ENCODE measurements around the gene FCMR.

Gene FCMR

GRCh38 chr1:206923009-206923960 lies 1.5 kb upstream of the FCMR start:
- DNase-seq (ENCODE audit: low read depth in 2 of 2) = peak; percentile 53 to 62

DNA sequence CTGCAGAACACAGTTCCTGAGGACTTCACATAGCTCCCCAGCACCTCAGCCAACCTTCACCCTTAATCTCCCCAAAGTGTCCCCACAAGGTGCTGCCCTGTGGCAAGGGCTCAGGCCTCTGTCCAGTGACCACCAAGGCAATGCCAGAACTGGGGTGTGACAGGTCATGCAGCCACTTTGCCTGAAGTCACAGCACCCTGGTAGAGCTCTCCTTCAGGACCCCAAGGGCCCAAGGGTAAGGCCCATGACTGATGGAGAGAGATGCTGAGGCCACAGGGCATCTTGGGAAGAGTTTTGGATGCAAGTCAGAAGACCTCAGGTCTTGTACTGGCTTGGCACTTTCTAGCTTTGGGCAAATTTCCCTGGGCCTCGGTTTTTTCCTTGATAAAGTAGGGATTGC lies 783 bp upstream of the FCMR start:
- no peak for DNase-seq (ENCODE audit: low read depth in 2 of 2)

DNA sequence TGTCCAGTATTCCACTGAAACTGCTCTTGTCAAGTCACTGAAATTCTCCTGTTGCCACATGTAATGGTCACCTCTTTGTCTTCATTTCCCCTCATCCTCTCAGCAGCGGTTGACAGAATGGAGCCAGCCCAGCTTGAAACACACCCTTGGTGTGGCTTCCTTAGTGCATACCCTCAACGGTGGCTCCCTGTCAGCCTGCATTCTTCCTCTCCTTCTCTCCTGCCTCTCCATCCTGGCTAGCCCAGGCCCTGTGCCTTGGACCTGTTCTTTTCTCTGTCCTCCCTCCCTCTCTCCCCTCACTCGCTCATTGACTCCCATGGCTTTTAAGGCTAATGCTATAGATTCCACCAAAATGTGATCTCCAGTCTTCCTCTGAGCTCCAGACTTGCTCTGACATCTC lies 3.7 kb downstream of the FCMR start:
- DNase-seq (ENCODE audit: low read depth in 2 of 2) = no peak

- no peak for DNase-seq (ENCODE audit: low read depth in 2 of 2)
Measured at GRCh38 chr1:206916000-206916709, 5.6 kb downstream of the FCMR start.

DNA sequence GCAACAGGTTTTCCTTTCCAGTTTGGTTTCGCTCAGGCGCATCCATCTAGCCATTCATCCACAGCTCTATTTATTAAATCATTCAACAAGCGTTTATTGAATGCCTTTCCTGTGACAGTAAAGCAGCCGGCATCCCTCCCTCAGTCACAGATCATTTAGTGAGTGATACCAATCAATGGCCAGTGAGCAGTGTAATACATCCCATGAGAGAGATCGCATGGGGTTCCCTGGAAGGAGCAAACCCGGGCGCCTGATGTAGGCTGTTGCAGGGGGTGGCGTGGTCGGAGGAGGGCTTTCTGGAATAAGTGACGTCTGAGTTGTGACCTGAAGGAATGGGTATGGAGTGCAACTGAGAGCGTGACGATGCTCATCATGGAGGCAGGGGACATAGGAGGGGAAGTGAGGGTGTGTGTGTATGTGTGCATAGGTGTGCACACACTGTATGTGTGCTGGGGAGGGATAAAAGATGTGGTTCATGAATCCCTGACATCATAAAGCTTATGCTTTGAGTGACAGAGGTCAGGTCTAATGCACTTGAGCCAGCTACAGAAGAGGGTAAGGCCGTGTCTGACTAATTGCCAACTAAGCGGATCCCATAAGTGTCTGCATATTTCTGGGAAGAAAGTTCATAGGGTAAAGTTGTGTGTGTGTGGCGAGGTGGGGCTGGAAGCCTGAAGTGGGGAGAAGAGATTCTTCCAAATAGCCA lies 6.6 kb downstream of the FCMR start:
- DNase-seq (ENCODE audit: low read depth in 2 of 2) = no peak

DNA sequence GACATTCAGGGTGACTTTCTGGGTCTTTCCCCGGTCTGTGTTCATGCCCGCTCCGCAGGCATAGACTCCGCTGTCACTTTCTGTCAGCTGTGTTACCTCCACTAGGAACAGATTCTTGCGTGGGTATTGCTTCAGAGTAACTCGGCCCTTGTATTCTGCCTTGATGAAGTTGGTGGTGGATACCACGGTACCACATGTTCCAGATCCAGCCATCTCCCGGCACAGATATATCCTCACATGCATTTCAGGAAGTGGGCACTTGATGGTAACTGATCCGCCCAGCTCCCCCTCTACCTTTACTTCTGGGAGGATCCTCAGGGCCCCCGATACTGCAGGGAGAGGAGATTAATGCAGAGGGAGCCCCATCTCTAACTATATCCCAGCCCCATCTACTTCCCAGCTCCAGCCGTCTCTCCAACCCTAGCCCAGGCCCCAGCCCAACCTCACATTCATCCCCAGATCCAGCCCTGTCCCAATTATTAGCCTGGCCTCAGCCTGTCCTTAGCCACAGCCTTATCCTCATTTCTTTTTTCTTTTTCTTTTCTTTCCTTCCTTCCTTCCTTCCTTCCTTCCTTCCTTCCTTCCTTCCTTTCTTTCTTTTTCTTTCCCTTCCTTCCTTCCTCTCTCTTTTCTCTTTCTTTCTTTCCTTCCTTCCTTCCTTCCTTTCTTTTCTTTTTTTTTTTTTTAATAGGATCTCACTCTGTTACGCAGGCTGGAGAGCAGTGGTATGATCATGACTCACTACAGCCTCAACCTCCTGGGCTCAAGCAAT lies 7.8 kb downstream of the FCMR start:
- DNase-seq (ENCODE audit: low read depth in 2 of 2) = no peak

GRCh38 chr1:206912445-206913095 lies 9.2 kb downstream of the FCMR start:
- DNase-seq (ENCODE audit: low read depth in 2 of 2) = peak; percentile 41 to 55

- no peak for DNase-seq (ENCODE audit: low read depth in 2 of 2)
Measured at GRCh38 chr1:206911064-206911663, 10.6 kb downstream of the FCMR start.

GRCh38 chr1:206909883-206910318 lies 11.8 kb downstream of the FCMR start:
- DNase-seq (ENCODE audit: low read depth in 2 of 2) = no peak

DNA sequence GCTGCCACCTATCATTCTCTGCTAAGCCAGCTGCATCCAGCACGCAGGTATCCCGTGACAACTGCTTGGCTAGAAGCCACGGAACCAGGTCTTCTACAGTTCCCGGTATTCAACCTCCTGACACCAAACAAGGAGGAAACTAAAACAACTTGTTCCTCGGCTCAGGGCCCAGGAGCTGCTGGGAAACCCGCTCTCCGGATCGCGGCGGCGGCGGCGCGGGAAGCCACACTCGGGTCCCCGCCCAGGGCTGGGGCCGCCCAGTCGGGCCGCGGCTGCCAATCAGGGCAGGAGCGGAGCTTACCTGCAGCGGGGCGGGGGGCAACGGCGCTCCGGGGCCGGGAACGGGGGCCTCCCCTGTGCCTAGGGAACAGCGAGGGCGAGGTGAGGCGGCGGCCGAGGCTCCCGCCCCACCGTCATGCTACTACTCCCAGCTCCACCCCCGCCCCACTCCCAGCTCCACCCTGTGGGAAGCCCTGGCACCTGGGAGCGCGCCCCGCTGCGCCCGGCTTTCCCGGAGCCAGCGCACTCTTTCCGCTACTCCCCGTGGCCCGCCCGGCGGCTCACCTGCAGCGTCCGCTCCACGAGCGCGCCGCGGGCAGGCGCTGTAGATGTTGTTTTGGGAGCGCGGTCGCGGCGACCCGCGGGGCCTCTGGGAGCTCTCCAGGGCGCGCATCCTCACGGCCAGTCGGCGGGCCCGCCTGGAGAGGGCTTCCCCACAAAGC lies 12.4 kb downstream of the FCMR start:
- no peak for DNase-seq (ENCODE audit: low read depth in 2 of 2)

- DNase-seq (ENCODE audit: low read depth in 2 of 2) = no peak
Measured at GRCh38 chr1:206908038-206908437, 13.7 kb downstream of the FCMR start.

GRCh38 chr1:206907304-206907991 lies 14.3 kb downstream of the FCMR start:
- no peak for DNase-seq (ENCODE audit: low read depth in 2 of 2)

DNA sequence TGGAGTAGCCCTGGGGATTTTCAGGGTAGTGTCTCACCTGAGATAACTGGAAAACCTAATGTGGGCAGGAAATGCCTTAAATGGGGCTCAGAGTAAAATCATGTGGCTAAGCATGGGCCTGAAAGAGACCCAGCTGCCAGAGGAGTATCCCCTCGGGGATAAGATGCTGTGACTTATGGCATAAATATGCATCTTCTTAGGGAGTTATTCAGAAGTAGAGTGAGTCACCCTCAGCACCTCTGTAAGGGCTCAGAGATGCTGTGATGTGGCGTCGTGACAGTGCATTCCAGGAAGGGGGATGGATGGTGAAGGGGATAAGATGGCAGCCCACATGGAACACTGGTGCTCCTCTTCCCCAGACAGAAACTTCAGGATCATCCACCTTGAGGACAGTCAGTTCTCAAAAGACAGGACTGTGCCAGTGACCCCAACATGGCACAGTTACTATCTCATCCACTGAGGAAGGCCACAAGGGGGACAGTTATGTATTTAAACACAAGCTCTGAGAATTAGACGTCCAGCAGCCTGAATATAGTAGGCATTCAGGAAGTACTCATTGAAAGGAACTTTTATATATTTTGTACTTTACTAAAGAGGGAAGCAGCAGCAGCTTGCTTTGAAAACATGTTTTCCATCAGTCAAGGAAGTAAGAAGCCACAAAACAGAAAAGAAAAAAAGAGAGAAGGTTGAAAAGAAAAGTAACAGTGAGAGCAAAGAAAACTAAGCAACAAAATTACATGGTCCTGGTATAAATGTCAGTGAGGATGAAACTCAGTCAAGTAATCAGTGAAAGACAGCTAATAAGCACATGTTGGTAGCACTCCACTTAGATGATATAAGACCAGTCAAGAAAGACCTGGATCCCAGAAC lies 16.2 kb downstream of the FCMR start:
- peak in 1 of 2 donors; percentile 41 for DNase-seq (ENCODE audit: low read depth in 2 of 2)

GRCh38 chr1:206904423-206905142 lies 17.2 kb downstream of the FCMR start:
- DNase-seq (ENCODE audit: low read depth in 2 of 2) = no peak

DNA sequence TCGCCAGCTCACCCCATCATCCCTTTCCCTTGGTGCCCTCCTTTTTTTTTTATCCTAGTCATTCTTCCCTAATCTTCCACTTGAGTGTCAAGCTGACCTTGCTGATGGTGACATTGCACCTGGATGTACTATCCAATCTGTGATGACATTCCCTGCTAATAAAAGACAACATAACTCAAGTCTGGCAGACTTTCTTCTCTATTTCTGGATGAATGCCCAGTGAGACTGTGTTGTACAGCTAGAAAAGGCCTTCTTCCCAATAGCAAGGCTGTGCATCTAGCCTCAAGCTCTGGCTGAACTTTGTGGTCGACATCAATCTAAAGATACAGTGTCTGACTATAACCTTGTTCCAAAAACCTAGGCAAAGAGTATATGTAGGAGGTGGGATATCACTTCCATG lies 18.1 kb downstream of the FCMR start:
- no peak for DNase-seq (ENCODE audit: low read depth in 2 of 2)

DNA sequence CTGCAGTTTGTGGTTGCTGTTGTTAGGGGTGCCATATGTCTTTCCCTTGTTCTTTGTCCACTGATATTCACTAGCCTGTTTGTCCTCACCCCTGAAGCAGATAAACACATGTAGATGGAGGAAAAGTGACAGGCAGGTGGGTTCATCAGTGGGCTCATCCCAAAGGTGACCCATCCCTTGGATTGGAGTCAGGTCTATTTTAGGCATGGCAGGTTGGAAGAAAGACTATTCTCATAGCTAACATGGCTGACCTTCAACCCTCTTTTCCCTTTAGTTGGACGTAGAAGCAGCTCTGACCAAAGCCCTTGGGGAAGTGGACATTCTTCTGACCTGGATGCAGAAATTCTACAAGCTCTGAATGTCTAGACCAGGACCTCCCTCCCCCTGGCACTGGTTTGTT lies 19.0 kb downstream of the FCMR start:
- DNase-seq (ENCODE audit: low read depth in 2 of 2) = no peak

- no peak for DNase-seq (ENCODE audit: low read depth in 2 of 2)
Measured at GRCh38 chr1:206901944-206902343, 19.8 kb downstream of the FCMR start.

- DNase-seq (ENCODE audit: low read depth in 2 of 2) = no peak
Measured at GRCh38 chr1:206900149-206900548, 21.6 kb downstream of the FCMR start.
